AG08395 (cell line): Measurements from ENCODE around the gene SLC22A12.

Source experiments
- DNase-seq: peaks from one replicate; pipeline ENCODE4 v3.0.0; 2012; ENCODE audit warnings: mixed read lengths, low spot score

SLC22A12 gene

DNA sequence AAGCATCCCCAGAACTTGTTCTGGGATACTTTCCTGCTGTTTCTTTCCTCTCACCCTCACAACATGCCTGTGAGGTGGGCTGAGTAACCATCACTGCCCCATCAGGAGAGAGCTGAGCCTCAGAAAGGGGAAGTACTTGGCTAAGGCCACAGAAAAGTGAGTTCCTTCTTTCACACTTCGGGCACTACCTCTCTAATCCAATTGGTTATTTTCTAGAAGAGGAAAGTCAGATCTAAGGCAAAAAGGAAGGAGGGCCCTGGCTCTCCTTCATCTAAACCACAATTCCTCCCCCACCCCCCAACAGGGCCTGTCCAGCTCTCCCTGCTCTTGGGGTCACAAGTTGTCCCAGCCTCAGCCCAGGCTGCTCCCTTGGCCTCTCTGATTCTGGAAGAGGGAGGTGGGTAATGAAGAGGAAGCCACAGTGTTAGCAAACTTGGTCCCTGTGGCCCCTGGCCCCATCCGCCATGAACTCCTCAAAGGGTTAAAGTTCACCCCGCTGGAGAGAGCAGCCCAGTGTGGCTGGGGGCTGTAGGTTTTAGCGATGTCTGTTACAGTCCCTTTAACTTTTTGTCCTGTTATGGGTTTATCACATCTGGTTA is 34.0 kb downstream of the SLC22A12 start:
- no peak for DNase-seq

DNA sequence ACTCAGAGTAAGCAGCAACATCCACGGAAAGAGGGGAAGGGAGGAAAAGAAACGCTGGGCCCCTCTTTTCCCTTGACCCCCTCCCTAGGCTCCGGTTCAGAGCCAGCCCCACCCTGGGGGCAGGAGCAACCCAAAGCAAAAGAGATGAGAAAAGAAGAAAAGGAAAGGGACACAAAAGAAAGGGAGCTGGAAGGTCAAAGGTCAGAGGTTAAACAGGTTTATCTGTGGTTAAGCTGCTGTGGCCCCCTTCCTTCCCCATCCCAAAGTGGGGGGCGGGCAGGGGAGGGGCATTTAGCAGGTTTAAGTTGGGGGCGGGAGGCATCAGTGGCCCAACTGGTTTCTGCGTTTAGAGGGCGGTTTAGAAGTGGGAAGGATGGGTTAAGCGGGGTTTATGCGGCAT is 35.6 kb downstream of the SLC22A12 start:
- no peak for DNase-seq

DNA sequence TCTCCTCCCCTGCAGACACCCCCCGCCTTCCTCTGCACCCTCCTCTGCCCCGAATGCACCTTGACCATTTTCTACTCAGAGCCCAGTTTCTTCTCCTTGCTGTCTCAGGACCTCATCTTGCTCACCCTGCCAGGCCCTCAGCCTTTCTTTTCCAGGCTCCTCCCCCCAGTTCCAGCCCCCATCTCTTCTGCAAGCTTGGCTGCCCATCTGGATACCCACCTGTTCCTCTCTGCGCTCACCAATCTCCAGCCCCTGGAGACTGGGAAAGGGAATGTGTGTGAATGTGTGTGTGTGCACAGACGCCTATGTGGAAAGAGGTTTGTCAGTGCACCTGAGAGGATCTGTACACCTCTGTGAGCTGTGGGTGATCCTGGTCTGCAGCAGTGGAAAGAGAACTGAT is 36.4 kb downstream of the SLC22A12 start:
- DNase-seq: no peak

DNA sequence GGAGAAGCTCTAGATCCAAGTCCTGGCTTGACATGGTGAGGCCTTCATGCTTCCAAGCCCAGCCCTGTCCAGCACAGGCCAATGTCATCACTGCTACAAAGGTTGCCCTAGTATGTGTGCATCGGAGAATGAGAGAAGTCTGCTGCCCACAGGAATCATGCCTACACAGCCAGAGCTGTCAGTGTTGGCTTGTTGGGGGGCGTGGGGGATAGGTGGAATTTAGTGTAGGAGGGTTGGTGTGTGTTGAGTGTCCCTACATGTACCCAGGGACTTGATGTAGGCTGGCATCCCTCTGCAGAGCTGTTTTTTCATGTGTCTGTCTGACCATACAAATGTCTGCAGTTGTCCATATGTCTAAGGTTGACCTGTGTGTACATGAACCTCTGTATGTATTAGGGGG is 37.6 kb downstream of the SLC22A12 start:
- DNase-seq: no peak

DNA sequence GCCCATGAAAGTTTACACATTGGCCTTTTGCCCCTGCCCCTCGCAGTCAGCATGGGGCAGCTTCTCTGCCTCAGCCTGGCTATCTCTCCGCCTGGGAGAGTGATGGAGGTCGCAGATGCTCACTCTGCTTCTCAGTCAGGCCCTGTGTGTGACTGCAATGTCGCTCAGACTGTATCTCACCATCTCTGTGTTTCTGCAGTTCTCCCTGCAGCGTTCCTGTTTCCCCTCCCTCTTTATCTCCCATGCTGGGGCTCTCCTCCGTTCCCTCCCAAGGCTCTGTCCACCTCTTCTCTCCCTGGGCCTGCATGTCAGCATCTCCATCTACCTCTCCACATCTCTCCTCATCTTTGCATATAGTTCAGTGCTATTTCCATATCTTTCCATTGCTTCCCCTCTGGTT is 38.1 kb downstream of the SLC22A12 start:
- no peak for DNase-seq

DNA sequence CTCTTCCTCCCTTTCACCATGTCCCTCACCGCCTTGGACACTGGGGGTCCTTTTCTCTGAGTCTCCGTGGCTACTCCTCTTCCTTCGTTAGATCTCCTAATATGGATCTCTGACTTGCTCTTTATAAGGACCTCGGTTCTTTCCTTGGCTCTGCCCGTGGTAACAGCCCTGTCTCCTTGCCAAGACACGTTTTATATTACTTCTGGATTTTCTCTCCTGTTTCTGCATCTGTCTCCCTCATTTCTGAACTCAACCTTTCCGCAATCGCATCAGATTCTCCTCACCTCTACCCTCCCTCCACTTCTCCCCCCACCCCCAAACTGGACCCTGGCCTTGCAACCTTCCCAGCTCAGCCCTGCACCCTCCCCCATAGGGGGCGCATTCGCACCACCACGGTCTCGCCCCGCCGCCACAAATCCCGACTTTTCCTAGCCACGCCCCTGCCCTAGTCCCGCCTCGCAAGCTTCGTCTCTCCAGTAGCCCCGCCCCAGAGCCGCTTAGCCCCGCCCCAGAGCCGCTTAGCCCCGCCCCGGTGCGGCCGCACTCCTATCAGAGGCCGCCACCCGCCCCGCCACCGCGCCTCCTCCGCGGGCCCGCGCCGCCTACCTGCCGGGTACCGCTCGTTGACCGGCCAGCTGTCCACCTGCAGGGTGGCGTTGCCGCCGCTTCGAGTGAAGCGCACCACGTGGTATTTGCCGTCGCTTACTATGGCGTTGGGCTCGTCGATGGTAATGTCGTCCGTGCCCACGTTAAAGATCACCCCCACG is 39.0 kb downstream of the SLC22A12 start:
- no peak for DNase-seq

DNA sequence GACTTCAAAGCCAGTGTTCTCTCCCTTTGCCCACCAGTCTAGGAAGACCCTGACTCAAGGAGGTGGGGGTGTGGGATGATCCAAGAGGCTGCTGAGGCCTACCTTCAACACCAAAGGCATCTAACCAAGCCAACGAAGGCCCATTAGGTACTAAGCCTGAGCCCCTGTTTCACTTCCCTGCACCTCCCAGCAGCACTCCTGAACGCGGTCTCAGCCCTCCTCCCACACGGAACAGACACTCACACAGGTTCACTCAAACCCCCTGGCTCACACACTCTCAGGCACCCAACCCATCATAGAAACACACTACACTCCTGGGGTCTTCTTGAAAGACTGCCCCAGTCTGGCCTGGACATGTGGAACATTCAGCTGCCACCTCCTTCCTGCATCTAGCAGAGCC is 40.7 kb downstream of the SLC22A12 start:
- DNase-seq: no peak

DNA sequence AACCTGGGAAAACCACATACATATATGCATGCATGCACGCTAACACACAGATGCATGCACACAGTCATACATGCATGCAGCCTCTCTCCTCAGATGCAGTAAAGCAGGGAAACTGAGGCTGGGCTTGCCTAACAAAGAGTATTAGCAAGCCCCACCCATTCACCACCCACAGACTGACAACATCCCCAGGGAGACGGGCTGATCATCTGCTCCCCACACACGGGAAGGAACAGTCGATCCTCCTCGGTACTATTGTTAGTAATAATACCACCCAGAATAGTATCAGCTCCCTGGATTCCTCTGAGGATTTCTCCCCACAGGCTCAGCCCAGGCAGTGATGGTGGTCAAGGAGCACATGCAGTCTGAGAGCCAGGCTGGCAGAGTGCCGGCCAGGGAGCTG is 41.2 kb downstream of the SLC22A12 start:
- no peak for DNase-seq

DNA sequence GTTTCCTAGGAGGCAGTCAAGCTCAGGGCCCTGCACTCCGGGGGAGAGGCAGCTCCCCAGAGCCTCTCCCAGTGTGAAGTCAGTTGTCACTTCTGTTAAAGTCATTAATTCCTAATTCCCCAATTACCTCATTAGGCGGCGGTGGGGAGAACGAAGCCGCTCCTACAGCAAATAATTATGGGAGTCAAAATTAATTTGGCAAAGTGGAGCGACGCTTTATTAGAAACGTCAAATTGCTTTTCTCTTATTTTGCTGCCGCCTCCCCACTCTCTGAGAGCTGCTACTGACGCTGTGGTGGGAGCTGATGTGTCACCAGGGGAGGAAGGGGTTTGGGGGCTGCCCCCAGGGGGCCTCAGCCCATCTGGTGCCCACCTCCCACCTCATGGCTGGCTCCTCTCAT is 41.6 kb downstream of the SLC22A12 start:
- DNase-seq: no peak

DNA sequence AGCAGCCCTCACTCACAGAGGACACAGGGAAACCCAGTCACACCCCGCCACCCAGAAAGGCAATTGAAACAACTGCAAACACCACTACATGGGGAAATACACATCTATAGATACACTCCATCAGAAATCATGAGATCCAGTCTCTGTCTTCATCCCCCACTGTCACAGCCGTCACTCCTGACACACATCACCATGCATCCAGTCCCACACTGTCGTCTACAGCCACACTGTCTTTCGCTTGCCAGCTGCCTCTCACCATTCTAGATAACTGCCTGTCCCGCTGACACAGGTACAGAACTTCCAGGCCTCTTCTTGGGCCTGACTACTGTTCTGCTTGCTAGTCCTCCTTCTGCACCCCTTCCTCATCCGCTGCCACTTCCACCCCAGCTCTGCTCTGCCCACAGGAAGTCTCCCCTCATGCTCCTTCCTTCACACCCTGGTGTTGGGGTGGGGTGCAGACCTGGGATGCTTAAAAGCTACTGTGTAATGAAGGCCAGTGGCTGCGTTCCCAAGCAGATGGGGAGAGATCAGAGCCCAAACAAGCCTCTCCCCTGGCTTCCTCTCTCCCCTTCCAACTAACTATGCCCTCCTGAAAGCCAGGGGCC is 42.6 kb downstream of the SLC22A12 start:
- DNase-seq: no peak

DNA sequence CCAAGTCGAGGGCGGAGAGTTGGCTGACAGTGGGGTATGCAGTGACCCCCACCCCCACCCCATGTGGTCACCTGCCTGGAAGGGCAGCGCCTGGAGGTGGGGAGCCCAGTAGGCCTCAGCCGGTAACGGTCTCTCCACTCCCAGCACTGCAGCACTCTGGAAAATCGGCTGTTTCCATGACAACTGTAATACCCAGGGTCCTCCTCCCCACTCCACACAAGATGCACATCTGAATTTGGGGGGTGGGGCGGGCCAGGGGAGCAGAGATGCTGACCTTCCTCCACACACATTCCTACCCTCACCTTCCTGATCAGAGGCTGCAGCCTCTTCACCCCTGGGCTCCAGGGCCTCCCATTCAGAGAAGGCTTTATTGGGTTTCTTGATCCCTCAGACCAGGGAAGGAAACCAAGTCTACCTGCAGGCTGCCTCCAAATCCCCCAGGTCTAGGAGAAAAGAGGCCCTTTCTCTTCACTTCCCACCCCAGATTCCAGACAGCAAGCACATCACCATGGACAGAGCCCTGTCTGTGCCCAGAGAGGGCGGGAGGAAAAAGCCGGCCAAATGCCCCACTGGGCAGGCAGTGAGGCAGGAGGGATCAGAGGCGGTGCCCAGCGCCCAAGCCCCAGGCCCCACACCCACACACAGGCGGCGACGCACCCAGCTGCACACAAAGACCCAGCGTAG is 46.5 kb downstream of the SLC22A12 start:
- DNase-seq: no peak

DNA sequence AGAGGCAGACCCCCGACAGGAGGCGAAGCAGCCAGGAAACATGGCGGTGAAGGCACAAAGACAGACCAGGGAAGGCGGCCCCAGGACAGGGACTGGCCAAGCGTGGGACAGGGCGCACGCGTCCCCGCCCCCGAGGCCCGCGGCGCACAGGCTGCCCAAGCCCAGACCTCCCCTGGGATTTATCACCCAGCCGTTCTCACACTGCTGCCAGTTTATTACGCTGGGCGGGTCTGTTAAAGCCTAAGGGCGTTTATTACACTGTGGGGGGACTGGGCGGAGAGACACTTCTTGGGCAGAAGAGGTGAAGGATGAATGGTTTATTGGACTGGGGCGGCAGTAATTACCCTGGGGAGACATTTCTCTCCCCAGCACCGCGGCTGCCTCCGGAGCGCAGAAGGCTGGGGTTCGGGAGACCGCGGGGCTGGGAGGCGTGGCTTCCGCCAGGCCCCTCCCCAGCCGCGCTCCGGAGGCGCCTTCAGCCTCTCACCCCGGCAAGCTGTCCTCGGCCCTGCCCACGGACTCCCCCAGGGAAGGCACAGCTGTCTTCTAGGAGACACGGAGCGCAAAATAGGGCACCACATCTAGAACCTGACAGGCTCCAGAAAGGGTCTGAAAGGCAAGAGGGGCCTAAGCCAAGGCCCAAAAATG is 47.1 kb downstream of the SLC22A12 start:
- no peak for DNase-seq

DNA sequence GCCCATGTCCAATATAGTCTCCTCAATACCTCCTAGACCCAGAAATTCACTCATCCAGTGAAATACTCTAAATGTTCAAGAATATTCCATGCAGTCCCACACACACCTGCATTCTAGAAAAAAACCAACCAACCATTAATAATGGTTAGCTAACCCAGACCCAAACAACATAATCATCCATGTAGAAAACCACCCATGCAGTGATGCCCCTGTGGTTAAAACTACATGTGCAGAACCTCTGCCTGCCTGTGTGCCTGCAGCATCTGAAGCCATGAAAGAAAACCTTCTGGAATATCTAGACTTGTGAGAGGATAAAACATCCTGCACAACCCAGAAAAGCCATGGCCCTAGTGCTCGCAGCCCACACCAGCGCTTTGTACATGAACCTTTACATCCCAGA is 47.8 kb downstream of the SLC22A12 start:
- no peak for DNase-seq

DNA sequence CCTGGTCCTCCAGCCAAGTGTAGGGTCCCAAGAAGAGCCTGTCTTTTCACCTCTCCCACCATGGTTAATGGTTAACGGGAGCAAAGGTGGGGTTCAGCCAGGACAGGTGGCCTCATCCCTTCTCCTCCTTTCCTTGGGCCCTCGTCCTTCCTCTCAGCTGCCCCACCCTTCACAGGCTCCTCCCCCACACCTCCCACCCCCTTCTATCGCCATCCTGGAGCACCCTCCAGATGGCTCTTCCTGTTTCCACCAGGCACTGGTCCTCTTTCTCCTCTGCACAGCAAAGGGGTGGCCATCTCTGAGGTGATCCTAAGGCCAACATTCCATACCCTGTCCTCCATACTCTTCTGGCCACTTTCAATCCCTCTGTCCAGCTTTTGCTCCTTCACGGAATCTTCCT is 48.9 kb downstream of the SLC22A12 start:
- DNase-seq: no peak

DNA sequence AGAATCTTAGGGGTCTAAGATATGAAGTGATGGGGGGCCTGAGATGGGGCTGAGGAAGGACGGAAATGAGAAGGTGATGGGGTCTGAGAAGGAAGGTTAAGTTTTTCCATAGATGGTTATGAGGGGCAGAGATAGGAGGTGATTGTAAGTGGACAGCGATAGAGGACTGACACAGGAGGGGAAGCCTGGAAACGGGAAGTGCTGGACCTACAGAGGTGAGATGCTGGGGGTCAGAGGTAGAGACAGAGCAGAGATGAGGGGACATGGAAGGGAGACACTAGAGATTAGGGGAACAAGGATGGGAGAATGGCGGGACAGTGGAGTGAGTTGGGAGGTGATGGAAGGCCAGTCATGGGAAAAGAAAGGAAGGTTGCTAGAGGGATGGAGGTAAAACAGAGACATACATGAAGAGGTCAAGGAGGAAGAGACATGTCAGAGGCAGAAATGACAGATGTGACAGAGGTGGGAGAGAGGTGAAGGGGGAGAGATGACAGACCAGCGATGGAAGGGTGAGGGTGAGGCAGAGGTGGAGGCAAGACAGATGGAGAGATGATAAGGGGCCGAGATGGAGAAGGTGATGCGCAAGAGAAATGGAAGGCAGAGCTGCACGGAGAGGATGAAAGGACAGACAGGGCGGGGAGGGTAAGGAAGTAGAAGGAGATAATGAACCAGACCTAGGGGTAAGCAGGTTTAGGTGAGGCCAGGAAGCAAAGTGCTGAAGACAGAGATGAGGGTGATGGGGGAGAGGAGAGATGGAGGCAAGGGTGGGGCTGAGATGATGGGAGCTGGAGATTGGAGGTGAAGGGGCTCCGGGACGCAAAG is 50.8 kb downstream of the SLC22A12 start:
- DNase-seq: no peak

DNA sequence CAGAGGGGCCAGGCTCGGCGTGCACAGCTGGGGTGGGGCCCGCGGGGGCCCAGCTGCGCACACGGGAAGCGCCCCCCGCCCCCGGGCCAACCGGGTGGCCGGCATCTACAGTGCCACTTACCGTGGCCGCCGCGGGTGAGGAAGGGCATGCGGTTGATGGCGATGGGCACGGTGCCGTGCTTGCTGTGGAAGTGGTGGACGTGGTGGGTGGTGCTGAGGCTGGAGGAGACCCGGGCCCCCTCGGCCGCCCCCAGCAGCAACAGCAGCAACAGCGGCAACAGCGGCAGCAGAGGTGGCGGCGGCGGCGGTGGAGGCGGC is 51.4 kb downstream of the SLC22A12 start:
- no peak for DNase-seq

DNA sequence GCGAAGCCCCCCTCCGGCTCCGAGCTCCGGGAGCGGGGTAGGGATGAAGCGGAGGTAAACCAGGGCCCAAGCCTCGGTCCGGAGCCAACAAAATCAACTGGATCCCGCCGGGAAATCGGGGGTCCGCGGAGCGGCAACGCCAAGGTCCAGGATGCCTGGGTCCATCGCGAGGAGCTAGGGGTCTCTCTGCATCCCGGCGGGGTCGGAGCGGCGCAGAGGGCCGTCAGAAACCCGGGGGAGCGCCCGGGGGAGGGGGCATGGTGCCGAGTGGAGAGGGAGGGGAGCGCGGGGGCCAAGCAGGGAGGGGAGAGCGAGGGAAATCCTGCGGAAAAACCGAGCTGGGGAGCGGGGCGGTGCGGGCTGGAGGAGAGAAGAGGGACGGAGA is 51.8 kb downstream of the SLC22A12 start:
- no peak for DNase-seq

DNA sequence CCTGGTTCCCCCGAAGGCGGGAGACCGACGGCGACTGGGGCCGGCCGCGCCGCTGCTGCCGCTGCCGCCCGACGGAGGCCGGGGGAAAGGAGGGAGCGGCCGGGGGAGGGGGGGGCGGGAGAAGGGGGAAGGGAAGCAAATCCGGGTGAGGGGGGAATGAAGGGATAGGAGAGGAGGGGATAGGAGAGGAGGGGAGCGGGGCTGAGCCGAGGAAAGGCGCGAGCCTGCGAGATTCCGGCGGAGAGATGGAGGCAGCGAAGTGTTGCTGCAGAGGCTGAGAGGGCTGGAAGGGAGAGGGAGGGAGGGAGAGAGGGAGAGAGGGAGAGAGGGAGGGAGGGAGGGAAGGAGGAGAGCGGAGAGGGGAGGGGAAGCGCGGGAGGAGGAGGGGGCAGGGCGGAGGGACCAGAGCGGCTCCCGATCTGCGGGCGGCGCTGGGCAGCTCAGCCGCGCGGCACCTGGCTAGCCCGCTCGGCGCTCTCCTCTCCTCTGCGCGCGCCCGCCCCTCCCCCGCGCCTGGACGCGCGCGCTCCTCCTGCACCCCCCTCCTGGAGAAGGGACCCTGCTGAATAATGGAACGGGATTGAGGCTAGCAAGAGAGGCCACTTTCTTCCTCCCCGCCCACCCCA is 52.3 kb downstream of the SLC22A12 start:
- DNase-seq: no peak

DNA sequence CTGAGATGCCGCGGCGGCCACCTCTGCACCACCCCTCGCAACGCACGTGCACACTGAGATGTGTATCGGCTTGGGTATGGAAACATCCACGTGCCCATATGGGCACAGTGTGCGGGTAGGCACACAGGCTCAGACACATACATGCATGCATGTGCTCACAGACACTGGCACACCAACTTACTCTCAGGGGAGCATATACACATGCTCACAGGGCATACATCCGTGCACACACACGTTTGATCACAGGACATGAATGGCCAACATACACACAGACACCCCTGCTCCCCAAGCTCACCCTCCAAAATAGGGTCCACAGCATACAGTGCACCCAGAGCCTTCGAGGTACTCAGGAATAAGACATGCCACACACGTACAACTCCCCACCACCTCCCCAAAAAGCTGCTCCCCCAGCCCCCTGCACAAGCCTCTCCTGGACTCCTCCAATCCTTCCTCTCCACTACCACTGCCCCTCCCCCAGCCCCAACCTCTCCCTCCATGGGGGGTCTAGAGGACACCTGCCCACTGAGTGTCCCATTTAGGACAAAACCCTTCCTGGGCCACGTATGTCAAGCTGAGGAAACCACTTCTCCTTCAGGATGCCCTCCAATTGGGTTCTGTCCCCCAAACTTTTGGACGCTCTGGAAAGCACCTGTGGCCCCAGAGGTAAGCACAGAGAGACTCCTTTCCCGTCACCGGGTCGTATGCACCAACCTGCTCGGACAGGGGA is 53.1 kb downstream of the SLC22A12 start:
- no peak for DNase-seq

DNA sequence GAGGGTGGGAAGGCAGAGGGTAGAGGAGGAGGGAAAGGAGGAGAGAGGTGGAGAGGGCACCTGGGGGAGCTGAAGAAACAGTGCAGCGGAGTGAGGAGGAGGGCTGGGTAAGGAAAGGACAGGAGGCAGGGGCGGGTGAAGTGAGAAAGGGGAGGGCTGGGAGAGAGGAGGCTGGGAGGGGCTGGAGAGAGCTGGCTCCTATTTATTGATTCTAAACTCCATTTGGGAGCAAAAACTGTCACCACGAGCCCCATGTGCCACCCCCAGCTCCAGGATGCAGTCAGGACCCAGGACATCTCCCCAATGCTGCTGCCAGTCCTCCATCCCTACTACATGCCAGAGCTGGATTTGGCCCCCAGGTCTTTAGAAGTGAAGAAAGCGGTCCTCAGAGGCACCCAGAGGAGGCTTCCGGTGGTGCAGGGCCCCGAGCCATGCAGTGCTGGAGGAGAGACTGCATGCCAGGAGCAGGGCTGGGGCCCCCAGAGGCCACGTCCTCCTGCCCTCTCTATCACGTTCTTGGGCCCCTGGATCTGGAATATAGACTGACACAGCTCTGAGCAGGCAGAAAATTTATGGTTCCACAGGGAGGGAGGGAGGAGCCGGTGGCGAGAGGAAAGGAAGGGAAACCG is 53.7 kb downstream of the SLC22A12 start:
- no peak for DNase-seq
